ENCODE results near the gene ADIRF.
"Not testable (repeated sequence)": the region's sequence is repeated elsewhere in the genome, so short reads cannot be mapped to it uniquely, and the experiment has no call there.

Gene ADIRF

DNA sequence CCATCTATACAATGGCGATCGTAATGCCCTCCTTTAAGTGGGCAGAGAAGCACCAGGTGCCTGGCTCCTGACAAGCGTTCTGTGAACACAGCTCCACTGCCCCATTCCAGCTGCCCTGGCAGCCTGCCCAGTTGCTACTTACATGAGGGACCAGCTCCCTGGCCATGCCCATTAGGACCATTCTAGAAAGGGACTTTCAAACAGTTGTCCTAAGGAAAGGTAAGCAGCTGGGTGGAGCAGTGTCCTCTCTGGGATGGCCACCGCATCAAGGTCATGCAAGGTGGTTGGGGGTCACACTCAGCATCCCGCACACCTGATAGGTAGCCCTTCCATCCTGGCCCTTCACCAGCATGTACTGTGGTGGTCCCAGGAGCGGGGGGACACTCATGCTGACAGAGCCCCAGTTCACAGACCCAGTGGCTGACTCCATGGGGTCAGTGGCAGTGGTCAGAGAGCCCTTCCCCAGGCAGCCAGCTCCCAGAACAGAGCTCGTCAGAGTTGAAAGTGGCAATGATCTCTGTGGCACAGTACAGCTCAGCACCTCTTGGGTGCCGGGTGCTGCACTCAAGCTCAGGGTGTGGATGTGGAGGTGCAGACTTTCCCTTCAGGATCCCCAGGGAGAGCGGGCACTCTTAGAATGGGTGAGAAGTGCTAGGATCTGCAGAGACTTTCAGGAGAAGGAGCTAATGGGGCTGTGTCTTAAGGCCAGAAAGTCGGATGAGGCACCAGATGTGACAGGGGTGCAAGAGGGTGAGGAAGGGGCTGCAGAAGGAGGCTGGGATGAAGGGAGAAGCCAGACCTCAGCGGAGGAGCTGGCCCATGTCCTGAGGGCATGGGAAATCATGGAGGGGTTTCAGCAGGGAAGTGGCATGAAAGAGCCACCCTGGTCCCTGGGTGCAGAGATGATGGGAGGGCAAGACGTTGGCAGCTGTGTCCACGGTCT lies 21.8 kb upstream of the ADIRF start:
- no peak for DNase-seq (ENCODE audit: low read depth, low spot score)

DNA sequence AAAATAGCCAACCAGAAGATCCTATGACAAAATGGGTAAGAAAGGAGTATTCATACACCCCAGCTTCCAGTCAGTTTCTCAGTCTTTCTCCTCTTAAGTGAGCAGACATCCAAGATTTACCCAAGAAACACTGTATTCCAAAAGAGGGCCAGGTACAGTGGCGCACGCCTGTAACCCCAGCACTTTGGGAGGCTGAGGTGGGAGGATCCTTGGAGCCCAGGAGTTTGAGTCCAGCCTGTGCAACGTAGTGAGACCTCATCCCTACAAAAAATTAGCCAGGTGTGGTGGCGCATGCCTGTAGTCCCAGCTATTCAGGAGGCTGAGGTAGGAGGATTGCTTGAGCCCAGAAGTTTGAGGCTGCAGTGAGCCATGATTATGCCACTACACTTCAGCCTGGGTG lies 20.5 kb upstream of the ADIRF start:
- not testable (repeated sequence) for DNase-seq (ENCODE audit: low read depth, low spot score)

DNA sequence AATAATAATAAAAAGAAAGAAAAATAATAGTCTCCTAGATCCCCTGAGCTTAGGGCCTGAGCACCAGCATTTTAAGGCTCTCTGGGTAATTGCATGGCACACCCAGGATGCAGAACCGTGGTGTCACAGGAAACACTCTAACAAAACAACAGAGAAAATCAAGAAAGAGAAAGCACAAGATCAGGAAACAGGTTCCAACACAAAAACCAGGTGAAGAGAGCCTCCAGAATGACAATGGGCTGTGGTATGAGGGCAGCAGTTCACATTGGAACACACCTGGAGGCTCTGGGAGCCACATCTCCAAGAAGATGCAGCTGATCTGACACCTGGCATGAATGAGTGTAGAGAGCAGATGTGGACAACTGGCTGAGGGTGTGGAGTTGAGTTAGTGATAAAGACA lies 17.9 kb upstream of the ADIRF start:
- no peak for DNase-seq (ENCODE audit: low read depth, low spot score)

DNA sequence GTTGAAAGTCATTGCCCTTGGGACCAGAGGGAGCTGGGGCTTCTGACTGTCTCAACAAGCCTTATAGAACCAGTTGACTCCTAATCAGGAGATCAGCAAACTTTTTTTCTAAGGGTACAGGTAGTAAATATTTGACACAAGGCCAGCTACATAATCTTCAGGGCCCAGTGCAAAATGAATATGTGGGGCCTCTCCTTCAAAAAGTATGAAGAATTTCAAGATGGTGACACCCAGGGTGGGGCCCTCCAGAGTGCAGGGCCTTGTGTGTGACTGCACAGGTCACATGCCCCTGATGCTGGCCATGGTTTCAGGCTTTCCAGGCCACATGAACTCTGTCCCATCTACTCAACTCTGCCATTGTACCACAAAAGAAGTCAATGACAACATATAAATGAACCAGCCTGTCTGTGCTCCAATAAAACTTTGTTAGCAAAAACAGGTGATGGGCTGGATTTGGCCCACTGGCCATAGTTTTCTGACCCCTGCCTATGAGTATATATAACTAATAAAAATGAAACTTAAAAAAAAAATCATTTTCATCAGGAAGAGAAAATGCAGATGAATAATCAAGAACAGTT lies 17.0 kb upstream of the ADIRF start:
- no peak for DNase-seq (ENCODE audit: low read depth, low spot score)

DNA sequence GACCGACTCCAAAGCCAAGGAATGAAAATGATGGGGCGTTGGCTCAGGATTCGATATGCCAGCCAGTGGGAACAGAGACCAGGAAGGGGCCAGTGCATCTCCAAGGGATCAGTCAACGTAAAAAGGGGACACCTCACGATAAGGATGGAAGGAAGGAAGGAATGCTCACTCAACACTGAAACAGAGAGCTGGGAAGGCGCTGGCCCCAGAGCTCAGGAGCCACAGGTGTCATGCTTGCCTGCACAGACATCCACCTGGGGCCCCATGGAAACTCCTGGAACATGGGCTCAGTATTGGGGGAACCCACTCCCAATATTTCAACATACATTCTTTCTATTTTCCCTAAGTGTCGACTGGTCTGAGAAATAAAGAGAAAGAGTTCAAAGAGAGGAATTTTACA lies 16.2 kb upstream of the ADIRF start:
- no peak for DNase-seq (ENCODE audit: low read depth, low spot score)

DNA sequence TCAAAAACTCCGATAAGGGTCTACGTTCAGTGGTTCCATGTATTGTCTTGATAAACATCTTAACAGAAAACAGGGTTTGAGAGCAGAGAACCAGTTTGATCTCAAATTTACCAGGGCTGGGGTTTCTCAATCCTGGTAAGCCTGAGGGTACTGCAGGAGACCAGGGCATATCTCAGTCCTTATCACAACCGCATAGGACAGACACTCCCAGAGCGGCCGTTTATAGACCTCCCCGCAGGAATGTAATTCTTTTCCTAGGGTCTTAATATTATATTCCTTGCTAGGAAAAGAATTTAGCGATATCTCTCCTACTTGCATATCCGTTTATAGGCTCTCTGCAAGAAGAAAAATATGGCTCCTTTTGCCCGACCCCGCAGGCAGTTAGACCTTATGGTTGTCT lies 15.6 kb upstream of the ADIRF start:
- DNase-seq (ENCODE audit: low read depth, low spot score) = not testable (repeated sequence)

DNA sequence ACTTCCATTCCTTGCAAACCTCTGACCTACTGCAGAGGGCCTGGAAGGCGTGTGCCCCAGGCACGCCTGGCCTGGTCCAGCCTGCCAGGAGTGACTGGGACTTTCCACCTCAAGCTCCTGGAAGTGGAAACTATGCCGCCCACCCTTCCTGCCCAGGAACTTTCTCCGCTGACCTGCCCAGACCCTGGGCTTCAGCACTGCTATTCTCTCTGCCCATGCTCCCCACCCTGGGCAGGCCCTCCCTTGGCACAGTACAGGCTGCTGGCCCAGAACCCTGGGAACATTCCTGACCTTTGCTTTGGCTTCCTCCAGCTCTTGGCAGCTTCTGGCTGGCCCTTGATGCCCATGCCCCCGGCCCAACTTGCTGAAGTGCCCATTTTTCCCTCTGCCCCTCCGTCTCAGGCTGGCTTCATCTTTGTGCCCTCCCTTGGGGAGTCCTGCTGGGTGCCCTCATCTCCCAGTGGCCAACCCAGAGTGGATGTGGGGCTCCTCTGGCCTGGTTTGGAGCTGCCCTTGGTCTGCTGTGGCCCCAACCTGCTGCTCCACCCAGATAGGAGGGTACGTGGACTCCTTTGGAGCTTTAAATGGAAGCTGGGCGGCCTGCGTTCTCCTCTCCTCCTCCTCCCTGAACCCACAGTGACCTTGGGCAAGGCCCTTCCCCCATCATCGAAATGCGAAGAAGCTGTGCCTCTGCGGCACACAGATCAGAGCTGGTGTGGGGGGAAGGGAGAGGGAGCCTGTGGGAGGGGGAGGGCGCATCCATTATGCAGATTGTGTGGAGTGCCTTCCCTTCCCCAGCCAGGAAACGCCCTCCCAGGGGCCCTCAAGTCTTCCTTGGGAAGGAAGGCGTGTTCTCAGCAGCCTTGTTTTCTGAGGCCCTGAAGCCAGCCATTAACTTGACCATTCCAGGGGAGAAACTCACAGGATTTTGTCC lies 14.3 kb upstream of the ADIRF start:
- DNase-seq (ENCODE audit: low read depth, low spot score) = peak; percentile 97

DNA sequence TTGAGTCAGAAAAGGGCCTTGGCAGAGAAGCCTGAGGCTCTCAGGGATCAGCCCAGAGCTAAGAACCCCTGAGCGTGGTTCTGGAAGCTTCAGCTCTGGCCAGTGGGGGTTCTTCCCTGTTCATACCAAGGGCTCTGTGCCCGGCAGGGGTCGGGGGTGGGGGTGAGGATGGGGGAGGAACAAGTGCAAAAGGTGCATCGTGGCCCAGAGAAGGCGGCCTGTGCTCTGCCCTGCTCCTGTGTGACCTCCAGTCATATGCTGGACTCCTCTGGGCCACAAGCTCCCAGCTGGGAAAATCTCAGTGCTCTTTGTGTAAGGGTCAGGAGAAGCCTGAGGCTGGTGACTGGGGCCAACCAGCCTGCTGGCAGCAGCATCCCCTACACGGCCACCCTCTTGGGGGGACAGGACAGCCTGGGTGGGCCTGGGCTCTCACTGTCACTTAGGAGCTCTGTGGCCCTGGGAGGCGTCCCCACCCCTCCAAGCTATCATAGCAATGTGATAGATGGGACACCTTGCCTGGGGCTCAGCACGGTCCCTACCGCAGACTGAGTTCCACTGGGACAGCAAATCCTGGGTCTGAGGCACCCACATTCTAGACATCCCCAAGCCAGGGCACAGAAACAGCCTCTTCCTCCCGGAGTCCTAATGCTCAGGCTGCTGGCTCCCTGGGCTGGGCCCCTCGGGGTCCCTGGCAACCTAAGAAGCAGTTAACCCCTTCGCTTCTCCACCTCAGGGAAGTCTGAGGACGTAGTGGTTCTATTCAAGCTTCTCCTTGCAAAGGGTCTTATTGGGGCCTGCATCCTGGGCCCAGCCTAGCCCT lies 13.4 kb upstream of the ADIRF start:
- no peak for DNase-seq (ENCODE audit: low read depth, low spot score)

DNA sequence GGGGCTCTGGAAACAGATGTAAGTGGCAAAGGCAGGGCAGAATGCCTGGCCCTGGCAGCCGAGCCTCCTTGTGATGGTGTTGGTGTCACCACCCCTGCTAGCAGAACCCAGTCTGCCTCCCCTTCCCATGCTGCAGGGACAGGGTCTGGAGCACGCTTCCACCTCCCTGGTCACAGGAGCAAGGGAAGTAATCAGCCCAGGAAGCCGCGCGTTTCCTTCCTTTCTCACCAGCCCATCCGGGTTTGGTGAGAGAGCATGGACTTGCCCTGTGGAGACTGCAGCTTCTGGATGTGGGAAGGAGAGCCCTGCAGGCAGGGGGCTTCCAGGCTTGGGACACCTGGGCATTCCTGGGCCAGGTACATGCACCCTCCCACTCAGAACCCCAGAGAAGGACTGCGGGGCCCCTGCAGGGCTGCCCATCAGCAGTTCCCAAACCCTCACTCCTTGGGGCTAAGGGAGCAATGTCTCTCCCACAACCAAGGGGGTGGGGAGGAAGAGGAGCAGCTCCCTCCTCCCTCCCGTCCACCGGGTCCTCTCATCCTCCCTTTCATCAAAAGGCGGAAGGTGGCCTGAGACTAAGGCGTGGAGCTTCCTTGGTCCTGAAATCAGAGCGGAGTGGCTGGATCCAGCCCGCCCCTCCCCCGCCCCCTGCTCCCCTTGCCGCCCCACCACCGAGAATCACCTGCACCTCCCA lies 12.6 kb upstream of the ADIRF start:
- no peak for DNase-seq (ENCODE audit: low read depth, low spot score)

DNA sequence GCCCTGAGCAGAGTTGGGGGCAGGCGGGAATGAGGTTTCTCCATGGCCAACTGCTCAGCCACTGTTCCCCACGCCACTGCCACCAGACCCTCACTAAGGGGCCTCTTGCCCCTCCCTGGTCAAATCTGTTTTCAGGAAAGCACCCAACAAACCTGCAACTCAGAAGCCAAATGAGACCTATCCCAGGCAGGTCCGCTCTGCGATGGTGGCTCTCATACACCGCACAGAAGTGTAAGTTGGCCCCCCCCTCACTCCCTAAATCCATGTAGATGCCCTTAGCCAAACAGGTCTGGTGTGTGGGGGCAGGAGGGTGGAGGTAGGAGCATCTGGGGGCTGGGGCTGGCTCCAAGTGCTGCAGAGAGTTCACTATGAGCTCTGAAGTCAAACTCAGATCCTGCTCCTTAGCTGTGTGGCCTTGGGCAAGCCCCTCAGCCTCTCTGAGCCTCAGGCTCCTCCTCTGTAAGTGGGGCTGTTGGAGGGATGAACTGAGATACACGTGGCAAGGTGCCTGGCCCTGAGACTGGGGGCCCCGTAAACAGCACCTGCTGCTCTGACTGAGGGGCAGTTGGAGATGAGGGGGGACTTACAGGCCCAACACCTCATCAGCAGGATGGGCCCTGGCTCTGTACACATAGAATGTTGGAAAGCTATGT lies 12.0 kb upstream of the ADIRF start:
- DNase-seq (ENCODE audit: low read depth, low spot score) = no peak

DNA sequence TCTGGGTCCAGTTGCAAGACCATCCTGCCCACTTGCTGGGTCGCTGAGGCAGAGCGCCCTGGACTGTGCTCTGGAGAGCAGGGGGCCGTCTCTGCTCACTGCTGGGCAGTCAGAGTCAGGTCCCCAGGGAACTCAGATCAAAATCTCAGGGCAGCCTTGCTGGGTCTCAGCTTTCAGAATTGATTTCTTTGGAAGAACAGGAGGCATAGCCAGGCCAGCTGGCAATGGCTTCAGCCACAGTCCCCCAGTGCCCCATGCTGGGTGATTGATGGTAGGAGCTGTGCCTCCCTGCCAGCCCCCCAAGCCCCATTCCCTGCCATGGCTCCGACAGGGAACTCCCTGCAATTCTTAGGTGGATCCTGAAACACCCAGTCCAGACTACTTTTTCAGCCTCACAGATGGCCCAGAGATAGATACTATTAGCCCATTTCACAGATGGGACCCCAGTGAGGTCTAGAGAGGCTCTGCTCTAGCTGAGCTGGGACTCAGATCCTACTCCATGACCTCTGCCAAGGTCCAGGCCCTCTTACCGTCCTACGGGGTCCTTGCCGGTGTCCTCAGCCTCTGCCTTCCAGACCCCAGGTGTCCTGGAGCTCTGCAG lies 11.3 kb upstream of the ADIRF start:
- DNase-seq (ENCODE audit: low read depth, low spot score) = no peak

DNA sequence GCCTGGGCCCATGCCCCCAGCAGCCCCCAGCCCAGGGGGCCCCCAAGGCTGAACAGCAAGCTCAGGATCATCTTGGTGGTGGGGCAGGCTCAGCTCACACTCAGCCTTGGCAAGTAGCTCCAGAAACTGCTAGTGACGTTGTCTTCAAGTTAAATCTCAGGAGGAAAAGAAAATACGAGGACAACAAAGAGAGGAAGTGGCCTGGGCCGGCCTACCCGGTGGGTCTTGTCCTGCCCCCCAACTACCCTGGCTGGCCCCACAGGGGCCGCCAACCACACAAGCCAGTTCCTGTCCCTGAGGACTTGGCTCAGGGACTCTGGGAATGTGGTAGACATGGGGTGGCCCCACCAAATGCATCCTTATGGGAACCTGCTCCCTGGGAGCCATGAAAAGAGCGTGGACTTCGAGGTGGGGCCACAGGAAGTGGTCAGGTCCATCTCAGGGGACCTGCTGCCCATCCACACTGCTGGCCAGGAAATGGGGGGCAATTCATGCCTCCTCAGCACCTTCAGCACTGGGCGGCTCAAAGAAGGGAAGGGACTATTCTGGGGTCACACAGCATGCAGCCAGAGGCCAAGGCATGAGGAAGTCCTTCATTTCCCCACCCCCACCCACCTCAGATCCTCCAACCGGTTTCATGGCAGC lies 10.7 kb upstream of the ADIRF start, which contains the start of gene MMRN2:
Gene MMRN2 (minus strand): TSS at position 145 of the 645 bp plus-strand sequence. CDS start 74 bp downstream, at position 71.
- no peak for DNase-seq (ENCODE audit: low read depth, low spot score)

DNA sequence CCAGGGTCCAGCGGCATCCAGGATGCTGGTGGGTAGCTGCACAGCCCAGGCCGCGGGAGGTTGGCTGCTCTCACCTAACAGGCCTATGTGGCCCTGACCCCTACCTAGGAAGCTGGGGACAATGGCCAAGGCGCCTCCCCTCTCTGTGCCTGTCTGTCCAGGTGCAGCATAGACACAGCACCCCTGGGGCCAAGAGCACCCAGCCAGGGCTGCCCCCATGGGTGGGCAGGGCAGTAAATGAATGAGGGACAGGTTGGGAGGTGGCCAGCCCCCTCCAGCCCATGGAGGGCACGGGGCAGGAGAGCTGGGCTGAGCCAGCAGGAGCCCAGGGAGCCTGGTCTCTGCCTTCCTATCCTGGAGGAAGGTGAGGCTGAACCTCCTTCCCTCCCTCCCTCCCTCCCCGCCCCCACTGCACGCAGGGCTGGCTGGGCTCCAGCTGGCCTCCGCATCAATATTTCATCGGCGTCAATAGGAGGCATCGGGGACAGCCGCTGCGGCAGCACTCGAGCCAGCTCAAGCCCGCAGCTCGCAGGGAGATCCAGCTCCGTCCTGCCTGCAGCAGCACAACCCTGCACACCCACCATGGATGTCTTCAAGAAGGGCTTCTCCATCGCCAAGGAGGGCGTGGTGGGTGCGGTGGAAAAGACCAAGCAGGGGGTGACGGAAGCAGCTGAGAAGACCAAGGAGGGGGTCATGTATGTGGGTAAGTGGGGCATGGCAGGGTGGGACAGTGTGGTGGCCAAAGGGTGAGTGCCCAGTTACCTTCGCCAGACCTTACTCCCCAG lies 10.0 kb upstream of the ADIRF start, which contains the start of gene SNCG:
Gene SNCG (plus strand): TSS at position 484 of the 785 bp plus-strand sequence. CDS start 99 bp downstream, at position 583.
- no peak for DNase-seq (ENCODE audit: low read depth, low spot score)

DNA sequence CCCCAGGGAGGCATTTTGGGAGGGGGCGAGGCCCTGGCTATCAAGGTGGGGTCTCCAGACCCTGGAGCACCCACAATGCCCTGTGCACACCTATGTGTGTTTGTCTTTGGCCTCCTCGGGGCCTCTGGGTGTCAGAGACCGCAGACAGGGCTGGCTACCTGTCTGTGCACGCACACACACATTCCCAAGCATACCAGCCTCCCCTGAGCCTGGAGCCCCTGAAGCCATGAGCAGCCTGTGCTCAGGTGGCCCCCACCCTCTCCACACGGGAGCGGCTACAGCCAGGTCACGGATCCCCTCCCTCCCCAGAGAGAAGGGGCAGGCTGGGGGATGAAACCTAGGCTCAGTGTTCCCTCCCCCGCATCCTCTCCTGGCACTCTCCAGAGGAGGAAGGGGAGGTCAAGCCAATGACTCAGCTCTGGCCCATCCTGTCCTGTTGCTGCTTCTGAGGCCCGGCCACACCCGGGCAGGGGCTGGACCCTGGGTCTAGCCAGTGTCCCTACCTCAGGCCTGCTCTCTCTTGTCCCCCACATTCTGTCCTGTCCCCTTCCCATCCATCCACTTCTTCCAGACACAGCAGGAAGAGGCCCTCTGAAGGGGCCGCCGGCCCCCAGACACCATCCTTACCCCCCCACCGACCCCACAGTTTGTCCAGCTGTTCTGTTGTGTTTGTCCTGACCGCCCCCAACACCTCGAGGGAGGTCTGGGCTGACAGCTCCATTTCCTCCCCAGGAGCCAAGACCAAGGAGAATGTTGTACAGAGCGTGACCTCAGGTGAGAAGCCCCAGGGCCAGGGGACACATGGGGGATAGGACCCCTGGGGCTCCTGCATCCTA lies 9.2 kb upstream of the ADIRF start:
- no peak for DNase-seq (ENCODE audit: low read depth, low spot score)

DNA sequence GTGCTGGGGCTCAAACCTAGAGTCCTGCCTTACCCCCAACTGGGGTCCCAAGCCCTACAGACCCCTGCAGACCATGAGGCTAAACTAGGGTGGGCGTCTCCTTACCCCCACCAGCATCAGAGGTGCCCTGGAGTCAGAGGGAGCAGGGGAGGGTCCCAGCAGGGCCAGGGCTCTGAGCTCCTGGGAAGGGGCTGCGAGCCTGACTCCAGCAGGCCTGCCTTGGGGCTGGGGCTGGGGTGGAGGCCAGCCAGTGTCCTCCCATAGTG lies 8.6 kb upstream of the ADIRF start:
- no peak for DNase-seq (ENCODE audit: low read depth, low spot score)

DNA sequence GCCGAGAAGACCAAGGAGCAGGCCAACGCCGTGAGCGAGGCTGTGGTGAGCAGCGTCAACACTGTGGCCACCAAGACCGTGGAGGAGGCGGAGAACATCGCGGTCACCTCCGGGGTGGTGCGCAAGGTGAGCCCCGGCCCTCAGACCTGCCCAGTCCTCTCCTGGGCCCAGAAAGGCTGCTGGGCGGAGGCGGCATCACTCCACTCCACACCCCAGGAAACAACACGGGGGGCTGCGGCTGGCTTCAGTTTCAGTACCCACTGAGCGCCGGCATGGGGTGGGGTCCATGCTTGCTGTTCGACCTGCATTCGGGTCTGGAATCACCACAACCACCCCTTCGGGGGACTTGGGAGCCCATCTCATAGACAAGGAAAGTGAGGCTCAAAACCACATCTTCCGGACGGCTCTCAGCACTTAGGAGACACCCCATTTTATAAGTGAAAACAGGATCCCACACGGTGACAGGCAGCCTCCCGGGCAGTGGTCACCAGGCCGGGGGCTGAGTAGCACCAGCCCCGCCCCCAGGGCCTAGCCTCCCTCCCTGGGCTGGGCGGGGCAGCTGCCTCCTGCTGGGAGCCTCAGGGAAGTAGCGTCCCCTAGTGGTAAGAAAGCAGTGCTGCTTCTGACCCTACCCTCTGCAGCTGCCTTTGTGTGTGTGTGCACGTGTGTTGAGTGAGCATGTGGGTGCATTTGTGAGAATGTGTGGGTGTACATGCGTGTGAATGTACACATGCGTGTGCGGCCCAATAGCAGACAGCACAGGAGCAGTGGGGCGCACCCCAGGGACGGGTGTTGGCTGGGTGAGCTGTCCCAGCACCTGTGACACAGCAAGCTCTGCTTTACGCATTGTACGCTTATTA lies 8.0 kb upstream of the ADIRF start:
- DNase-seq (ENCODE audit: low read depth, low spot score) = no peak

Data from iPS DF 19.7 (cell line).